Activated naive CD4-positive, alpha-beta T cell treated with anti-CD3 and anti-CD28 coated beads for 36 hours (primary cell): ENCODE data around the gene PPP4R4. TPM values are rescaled to one million over a fixed set of nuclear protein-coding genes. Genes with fewer than 3 reads are reported as not detected.
"Not testable (repeated sequence)": the region's sequence is repeated elsewhere in the genome, so short reads cannot be mapped to it uniquely, and the experiment has no call there.

Experiments
- CTCF ChIA-PET: fragments of 350-600 bp; sonication (Branson Sonifier 250); formaldehyde crosslinking; loops from one replicate; lab custom pipeline; 2021; ENCODE audit warnings: antibody characterized with exemption; lab: Charles Lee
- DNase-seq: peaks from one replicate; pipeline ENCODE4 v3.0.0-alpha.2; 2020
- H3K27ac Mint-ChIP-seq: one replicate; pipeline ENCODE4 v1.8.0; 2021; ENCODE audit warnings: mild to moderate bottlenecking, mixed read lengths
- H3K27me3 Mint-ChIP-seq: one replicate; pipeline ENCODE4 v1.8.0; 2021; ENCODE audit warnings: low read depth, mixed read lengths
- H3K36me3 Mint-ChIP-seq: one replicate; pipeline ENCODE4 v1.8.0; 2021; ENCODE audit warnings: low read depth, mixed read lengths
- H3K4me1 Mint-ChIP-seq: one replicate; pipeline ENCODE4 v1.8.0; 2021; ENCODE audit warnings: low read depth, mixed read lengths
- H3K4me3 Mint-ChIP-seq: one replicate; pipeline ENCODE4 v1.8.0; 2021; ENCODE audit warnings: mild to moderate bottlenecking, moderate library complexity, mixed read lengths
- H3K9me3 Mint-ChIP-seq: one replicate; pipeline ENCODE4 v1.8.0; 2021; ENCODE audit warnings: mixed read lengths
- intact Hi-C: fragments of 100-400 bp; cut with micrococcal nuclease; formaldehyde crosslinking; loops from one replicate; pipeline ENCODE4 v1.15.1; 2023
- total RNA-seq, 2 experiments: library from RNA; stranded (reverse); gene quantifications; one replicate each; pipeline ENCODE4 v1.2.3, GENCODE V29; 2021

PPP4R4 gene
- total RNA-seq, 2 experiments from 2014 or later: 13.2 to 13.9 TPM

DNA sequence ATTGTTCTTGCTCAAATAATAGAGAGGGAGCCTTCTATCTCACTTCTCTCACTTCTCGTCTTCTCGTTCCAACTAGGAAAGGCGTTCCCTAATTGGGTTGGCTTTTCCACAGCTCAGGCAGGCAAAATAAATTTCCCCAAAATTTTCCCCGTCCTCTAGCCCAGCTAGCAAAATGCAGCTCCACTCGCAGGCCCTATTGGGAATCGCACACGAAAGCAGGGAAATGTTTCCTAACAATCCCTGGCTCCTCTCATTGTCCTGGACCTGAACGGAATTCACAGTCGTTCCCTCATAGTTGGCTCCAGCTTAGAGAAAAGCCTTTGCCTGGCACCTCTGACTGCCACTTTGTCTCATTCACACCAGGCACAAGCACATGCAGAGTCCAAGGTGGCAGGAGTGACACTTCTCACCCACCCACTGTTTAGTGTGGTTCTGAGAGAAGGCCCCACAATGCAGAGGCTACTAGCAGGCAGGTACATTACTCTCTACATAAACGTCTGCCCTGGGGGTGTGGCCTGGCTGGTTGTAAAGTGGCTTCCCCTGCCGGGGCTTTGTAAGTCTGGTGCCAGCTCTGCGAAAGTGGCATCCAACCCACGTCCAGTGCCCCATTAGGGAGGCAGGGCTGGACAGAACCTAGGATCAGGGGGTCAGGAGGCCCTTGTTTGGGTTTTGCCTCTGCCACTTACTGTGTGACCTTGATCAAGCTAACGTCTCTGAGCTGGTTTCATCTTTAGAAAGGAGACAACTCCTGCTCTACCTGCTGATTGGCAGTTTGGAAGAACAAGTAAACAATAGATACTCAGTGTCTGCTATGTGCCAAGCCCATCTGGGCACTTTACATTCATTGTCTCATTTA is 114.7 kb downstream of the PPP4R4 start:
- CTCF ChIA-PET: interaction anchor here (0.7 kb wide), 1 partner anchor 76 kb away, joined by 3 read pairs; no protein-coding TSS in a partner anchor
- H3K4me3 Mint-ChIP-seq: no peak overlapping the region
- no peak overlapping the region for H3K27ac Mint-ChIP-seq
- H3K4me1 Mint-ChIP-seq: no peaks in the 10 kb centered on the region
- no peaks in the 10 kb centered on the region for H3K27me3 Mint-ChIP-seq
- intact Hi-C loops: no loop called here
- no peaks in the 10 kb centered on the region for H3K36me3 Mint-ChIP-seq
- DNase-seq: no peak
- no peaks in the 10 kb centered on the region for H3K9me3 Mint-ChIP-seq

DNA sequence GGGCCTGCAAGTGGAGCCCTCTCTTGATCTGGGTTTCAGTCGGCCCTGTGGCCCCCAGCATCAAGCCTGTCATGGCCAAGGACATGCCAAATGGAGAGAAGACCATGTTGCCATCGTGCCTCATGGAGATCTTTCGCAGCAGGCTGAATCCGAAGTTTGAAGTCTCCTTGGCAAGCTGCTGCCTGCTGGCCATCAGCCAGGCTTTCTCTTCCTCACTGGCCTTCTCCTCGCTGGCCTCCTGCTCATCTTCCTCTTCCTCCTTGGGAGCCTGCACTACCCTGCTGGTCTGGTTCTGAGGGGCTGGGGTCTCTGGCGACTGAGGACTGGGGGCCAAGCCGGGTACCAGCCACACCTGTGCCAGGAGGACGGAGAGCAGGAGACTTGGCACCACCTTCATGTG is 116.1 kb downstream of the PPP4R4 start:
- Mint-ChIP-seq H3K4me1 (no peaks in the 10 kb centered on the region), H3K9me3 (no peaks in the 10 kb centered on the region), H3K4me3 (no peak overlapping the region), H3K27ac (no peak overlapping the region), H3K27me3 (no peaks in the 10 kb centered on the region), H3K36me3 (no peaks in the 10 kb centered on the region)
- CTCF ChIA-PET: no interaction called here
- DNase-seq: no peak
- intact Hi-C loops: no loop called here

DNA sequence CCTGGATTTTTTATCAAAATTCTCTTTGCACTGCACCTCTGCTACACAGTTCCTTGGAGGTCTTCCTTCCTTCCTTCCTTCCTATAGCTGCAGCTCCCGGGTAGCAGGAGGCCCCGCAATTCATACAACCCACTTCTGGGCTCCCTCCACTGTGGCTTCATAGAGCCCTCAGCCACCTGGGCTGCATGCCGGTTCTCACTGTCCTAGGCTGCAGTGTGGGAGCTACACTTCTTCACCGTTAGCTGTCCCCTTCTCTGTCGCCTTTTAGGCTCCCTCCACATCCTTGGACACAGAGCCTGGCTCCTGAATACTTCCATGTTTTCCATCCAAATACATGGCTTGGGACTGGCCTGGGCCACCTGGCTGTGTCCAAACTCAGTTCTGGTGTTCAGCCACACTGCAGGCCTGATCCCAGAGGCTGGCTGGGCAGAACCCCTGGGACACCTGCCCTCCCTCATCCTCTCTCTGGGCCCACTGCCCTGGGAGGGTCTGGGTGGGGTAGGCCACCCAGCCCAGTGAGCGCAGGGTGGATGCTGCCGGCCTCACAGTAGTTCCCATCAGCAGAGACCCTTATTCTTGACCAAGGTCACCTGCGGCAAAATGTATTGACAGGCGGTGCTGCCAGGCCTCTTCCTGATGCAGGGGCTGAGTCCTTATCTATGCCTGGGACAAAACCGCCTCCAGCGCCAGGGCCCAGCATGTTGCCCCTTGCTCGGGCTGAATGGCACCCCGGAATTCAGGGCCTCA is 117.2 kb downstream of the PPP4R4 start:
- no peak overlapping the region for H3K4me3 Mint-ChIP-seq
- no peak overlapping the region for H3K27ac Mint-ChIP-seq
- no peak for DNase-seq
- H3K4me1 Mint-ChIP-seq: peaks cover 2% of the 10 kb centered on the region
- H3K27me3 Mint-ChIP-seq: no peaks in the 10 kb centered on the region
- CTCF ChIA-PET: no interaction called here
- H3K9me3 Mint-ChIP-seq: peaks cover 2% of the 10 kb centered on the region
- intact Hi-C loops: no loop called here
- H3K36me3 Mint-ChIP-seq: no peaks in the 10 kb centered on the region

DNA sequence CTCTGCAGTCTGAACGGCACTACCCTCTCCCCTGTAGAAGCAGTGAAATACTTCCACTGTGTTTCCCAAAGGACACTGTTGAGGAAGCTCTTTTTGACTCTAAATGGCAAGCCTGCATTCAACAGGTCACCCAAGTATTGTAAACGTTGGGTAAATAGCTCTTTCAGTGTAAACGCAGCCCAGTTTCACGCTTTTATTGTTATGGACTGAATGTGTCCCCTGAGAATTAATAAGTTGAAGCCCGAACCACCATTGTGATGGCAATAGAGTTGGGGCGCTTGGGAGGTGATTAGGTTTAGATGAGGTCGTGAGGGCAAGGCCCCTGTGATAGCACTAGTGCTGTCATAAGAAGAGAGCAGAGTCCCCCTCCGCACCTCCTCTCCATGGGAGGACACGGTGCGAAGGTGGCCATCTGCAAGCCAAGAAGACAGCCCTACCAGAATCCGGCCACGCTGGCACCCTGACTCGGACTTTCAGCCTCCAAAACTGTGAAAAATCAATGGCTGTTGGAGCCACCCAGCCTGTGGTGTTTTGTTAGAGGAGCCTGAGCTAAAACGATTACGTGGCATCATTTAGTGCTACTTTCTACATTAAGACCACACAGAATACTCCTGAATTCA is 117.9 kb downstream of the PPP4R4 start:
- H3K4me3 Mint-ChIP-seq: no peak overlapping the region
- DNase-seq: no peak
- intact Hi-C loops: no loop called here
- H3K9me3 Mint-ChIP-seq: peaks cover 2% of the 10 kb centered on the region
- peaks cover 6% of the 10 kb centered on the region for H3K4me1 Mint-ChIP-seq
- no peak overlapping the region for H3K27ac Mint-ChIP-seq
- peaks cover 4% of the 10 kb centered on the region for H3K27me3 Mint-ChIP-seq
- no peaks in the 10 kb centered on the region for H3K36me3 Mint-ChIP-seq
- CTCF ChIA-PET: interaction anchor here (1.6 kb wide), 1 partner anchor 15 kb away, joined by 5 read pairs; no protein-coding TSS in a partner anchor

DNA sequence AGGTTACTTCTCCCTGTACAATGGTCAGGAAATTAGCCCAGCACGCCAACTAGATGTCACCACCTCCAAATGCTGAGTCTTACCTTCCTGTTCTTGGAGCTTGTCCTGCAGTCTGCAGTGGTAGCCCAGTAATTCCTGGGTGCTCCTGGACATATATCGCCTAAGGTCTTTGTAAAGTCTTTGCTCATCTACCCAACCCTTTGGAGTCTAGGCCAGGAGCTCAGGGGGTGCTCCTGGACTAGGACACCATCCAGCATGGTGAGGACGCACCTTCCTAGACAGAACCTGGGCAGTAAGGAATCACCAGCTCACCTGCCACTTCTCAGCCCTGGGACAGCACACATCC is 118.4 kb downstream of the PPP4R4 start:
- Mint-ChIP-seq H3K27ac (no peak overlapping the region), H3K4me1 (peaks cover 6% of the 10 kb centered on the region), H3K27me3 (peaks cover 6% of the 10 kb centered on the region), H3K9me3 (peaks cover 2% of the 10 kb centered on the region), H3K36me3 (no peaks in the 10 kb centered on the region), H3K4me3 (no peak overlapping the region)
- DNase-seq: no peak
- intact Hi-C loops: no loop called here
- CTCF ChIA-PET: interaction anchor here (1.1 to 1.6 kb wide), 2 partner anchors 15 to 194 kb away, joined by 3 to 5 read pairs; no protein-coding TSS in a partner anchor

DNA sequence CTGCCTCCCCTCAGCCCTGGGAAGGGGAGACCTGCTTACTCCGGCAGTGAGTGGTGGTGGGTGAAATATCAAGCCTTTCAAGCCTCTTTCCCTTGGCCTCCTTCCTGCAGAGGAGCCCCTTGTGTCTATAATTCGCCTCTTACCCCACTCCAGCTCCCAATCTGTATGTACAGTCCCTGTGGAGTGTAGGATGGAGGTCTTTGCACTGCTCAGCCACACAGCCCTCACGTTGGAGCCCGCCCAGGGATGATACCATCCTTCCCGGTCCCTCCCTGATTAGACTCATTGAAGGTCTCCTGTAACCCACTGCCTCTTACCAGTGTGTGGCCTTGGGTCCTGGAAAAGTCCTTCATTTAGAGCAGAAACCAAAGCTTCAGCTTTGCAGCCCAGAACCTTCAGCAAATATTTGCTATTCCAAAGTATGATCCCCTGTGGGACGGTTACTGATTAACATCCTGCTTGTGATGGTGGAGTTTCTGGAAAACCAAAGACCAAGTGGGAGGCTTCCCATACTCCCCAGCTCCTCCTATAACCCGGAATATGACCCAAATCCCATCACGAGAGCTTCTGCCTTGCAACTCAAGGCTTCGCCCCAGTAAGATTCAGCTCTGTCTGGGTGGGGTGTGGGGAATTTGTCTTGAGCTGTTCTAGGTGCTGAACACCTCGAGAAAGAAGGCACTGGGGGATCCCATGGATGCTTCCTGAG is 118.9 kb downstream of the PPP4R4 start, which contains the start of gene SERPINA10:
TSS of gene SERPINA10 (minus strand) at position 397 of the 706 bp plus-strand sequence. CDS start 2,675 bp downstream, outside the sequence.
- Mint-ChIP-seq H3K9me3 (peaks cover 2% of the 10 kb centered on the region), H3K4me1 (peaks cover 6% of the 10 kb centered on the region), H3K4me3 (no peak within 1 kb of the TSS), H3K27ac (no peak within 1 kb of the TSS), H3K36me3 (no peaks in the 10 kb centered on the region), H3K27me3 (peaks cover 9% of the 10 kb centered on the region)
- intact Hi-C loops: no loop called here
- CTCF ChIA-PET: interaction anchor here (1.1 to 1.6 kb wide), 3 partner anchors 14 to 193 kb away, joined by 3 to 5 read pairs (median 3); no protein-coding TSS in a partner anchor
- no peak for DNase-seq

DNA sequence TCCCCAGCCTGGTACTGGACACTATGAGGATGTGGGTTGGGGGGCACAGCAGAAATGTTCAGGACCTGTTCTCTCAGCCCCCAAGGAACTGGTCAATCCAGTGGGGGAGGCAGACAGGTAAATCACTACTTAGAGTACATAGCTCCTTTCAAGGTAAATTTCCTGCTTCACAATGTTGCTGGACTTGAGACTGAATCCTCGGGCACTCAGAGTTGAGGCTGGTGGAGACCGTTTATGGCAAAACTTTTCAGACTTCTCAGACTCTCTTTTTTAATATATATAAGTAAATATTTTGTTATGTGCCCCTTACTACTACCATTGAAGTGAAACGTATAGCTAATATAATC is 119.4 kb downstream of the PPP4R4 start:
- H3K36me3 Mint-ChIP-seq: no peaks in the 10 kb centered on the region
- peaks cover 6% of the 10 kb centered on the region for H3K4me1 Mint-ChIP-seq
- intact Hi-C loops: no loop called here
- CTCF ChIA-PET: interaction anchor here (1.1 to 1.6 kb wide), 3 partner anchors 14 to 193 kb away, joined by 3 to 5 read pairs (median 3); no protein-coding TSS in a partner anchor
- peaks cover 2% of the 10 kb centered on the region for H3K9me3 Mint-ChIP-seq
- no peak overlapping the region for H3K27ac Mint-ChIP-seq
- no peak for DNase-seq
- H3K27me3 Mint-ChIP-seq: peaks cover 11% of the 10 kb centered on the region
- no peak overlapping the region for H3K4me3 Mint-ChIP-seq

DNA sequence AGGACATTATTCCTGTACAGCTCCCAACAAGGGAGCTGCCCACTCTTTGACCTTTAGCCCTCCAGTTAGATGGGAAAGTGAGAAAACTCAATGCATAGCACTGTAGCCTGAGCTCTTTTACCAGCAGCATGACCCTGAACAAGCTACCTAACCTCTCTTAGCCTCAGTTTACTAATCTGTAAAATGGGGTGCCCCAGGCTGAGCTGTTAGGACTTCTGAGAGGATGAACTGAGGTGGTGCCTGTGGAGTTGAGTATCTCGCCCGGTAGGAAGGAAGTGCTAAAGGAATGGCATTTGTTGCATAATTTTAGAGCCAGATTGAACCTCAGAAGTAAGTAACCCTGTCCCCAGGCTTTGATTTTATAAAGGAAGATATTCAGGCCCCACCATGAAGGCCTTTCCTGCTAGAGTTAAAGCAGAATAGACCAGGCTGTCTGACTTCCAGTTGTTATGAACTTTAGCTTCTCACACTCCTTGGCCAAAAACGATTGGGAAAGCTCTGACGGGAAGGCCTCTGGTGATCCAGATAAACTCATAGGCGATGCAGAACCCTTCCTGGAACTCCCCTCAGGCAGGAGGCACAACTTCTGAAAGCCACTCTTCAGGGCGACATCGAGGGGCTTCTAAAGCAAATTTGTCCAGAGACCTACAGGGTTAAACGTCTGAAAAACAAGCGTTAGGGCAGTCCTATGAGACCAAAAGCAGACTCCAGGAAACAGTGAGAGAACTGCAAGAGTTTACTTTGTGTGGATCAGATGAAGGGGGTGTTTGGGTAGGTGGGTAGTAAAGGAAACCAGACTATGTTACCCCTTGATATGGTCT is 121.4 kb downstream of the PPP4R4 start:
- no peak overlapping the region for H3K4me3 Mint-ChIP-seq
- H3K36me3 Mint-ChIP-seq: no peaks in the 10 kb centered on the region
- intact Hi-C loops: no loop called here
- H3K27me3 Mint-ChIP-seq: peaks cover 14% of the 10 kb centered on the region
- peaks cover 6% of the 10 kb centered on the region for H3K4me1 Mint-ChIP-seq
- CTCF ChIA-PET: interaction anchor here (0.8 kb wide), 1 partner anchor 164 kb away, joined by 3 read pairs; no protein-coding TSS in a partner anchor
- DNase-seq: no peak
- peaks cover 2% of the 10 kb centered on the region for H3K9me3 Mint-ChIP-seq
- no peak overlapping the region for H3K27ac Mint-ChIP-seq

DNA sequence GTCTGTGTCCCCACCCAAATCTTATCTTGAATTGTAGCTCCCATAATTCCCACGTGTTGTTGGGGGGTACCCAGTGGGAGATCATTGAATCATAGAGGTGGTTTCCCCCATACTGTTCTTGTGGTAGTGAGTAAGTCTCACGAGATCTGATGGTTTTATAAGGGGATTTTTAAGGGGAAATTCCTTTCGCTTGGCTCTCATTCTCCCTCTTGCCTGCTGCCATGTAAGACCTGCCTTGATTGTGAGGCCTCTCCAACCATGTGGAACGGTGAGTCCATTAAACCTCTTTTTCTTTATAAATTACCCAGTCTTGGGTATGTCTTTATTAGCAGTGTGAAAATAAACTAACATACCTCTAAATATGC is 122.0 kb downstream of the PPP4R4 start:
- H3K4me3 Mint-ChIP-seq, H3K27ac Mint-ChIP-seq: not testable (repeated sequence)
- CTCF ChIA-PET: interaction anchor here (0.8 kb wide), 1 partner anchor 164 kb away, joined by 3 read pairs; no protein-coding TSS in a partner anchor

DNA sequence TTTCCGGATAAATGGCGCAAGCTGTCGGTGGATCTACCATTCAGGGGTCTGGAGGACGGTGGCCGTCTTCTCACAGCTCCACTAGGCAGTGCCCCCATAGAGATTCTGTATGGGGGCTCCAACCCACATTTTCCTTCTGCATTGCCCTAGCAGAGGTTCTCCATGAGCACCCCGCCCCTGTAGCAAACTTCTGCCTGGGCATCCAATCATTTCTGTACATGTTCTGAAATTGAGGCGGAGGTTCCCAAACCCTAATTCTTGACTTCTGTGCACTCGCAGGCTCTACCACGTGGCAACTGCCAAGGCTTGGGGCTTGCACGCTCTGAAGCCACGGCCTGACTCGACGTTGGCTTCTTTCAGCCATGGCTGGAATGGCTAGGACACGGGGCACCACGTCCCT is 124.0 kb downstream of the PPP4R4 start:
- CTCF ChIA-PET: no interaction called here
- no peaks in the 10 kb centered on the region for H3K36me3 Mint-ChIP-seq
- no peak overlapping the region for H3K4me3 Mint-ChIP-seq
- intact Hi-C loops: no loop called here
- H3K27ac Mint-ChIP-seq: no peak overlapping the region
- H3K4me1 Mint-ChIP-seq: peaks cover 6% of the 10 kb centered on the region
- no peak for DNase-seq
- peaks cover 2% of the 10 kb centered on the region for H3K9me3 Mint-ChIP-seq
- H3K27me3 Mint-ChIP-seq: peaks cover 14% of the 10 kb centered on the region

More for the DNA sequence above, 122.0 kb downstream of the PPP4R4 start:
- H3K9me3 Mint-ChIP-seq, DNase-seq, H3K36me3 Mint-ChIP-seq, H3K4me1 Mint-ChIP-seq, intact Hi-C loops: not testable (repeated sequence)
- peaks cover 14% of the 10 kb centered on the region for H3K27me3 Mint-ChIP-seq

DNA sequence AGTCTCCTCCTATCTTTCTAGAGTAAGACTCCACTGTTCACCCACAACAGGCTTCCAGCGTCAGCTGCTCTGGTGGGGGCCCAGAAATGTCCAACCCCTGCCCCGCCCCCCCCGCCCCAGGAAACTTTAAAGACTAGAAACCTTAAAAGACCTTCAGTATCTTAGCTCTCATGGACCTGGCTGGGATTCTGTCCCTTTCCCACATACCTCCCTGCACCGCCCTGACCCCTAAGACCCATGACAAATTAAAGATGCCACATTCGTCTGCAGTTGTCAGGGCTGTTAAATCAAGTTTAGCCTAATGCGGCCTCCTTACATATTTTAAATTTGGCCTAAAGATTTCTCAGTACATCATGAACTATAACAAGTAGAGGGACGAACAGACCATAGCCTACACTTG is 129.0 kb downstream of the PPP4R4 start:
- intact Hi-C loops: no loop called here
- no peak for DNase-seq
- no peaks in the 10 kb centered on the region for H3K36me3 Mint-ChIP-seq
- H3K4me1 Mint-ChIP-seq: no peaks in the 10 kb centered on the region
- no peak overlapping the region for H3K27ac Mint-ChIP-seq
- H3K27me3 Mint-ChIP-seq: peaks cover 10% of the 10 kb centered on the region
- CTCF ChIA-PET: no interaction called here
- no peak overlapping the region for H3K4me3 Mint-ChIP-seq
- peaks cover 13% of the 10 kb centered on the region for H3K9me3 Mint-ChIP-seq
